HEK293T (cell line): ENCODE measurements around the gene UNKL.
A peak's percentile ranks its signal among the peaks of the same experiment; 100 is the strongest.

Experiments used
- CTCF ChIA-PET: fragments of 350-600 bp; formaldehyde crosslinking; extraction: SDS; loops from one replicate; lab custom pipeline; 2021; ENCODE audit warnings: antibody characterized with exemption, inconsistent platforms; lab: Yijun Ruan, JAX
- POLR2A ChIA-PET: fragments of 350-600 bp; formaldehyde crosslinking; extraction: SDS; loops from one replicate; lab custom pipeline; 2020; ENCODE audit warnings: antibody characterized with exemption, inconsistent platforms; lab: Yijun Ruan, JAX
- DNase-seq: peaks from one replicate; pipeline ENCODE4 v3.0.0; 2012; ENCODE audit warnings: mixed read lengths; ENCODE audit errors: extremely low spot score
- ARNT ChIP-seq: fragments of 450-650 bp; IDR thresholded peaks from 2 replicates; pipeline ENCODE4 v1.6.1; 2017; ENCODE audit warnings: mild to moderate bottlenecking
- BHLHE40 ChIP-seq: fragments of 450-650 bp; IDR thresholded peaks from 2 replicates; pipeline ENCODE4 v1.6.1; 2016; ENCODE audit warnings: mild to moderate bottlenecking, moderate library complexity, borderline replicate concordance
- CTBP1 ChIP-seq: fragments of 450-650 bp; IDR thresholded peaks from 2 replicates; pipeline ENCODE4 v1.6.1; 2016; ENCODE audit warnings: borderline replicate concordance
- ELF4 ChIP-seq: fragments of 450-650 bp; IDR thresholded peaks from 2 replicates; pipeline ENCODE4 v1.6.1; 2017; ENCODE audit warnings: antibody characterized with exemption
- FOXA1 ChIP-seq: fragments of 450-650 bp; IDR thresholded peaks from 2 replicates; pipeline ENCODE4 v1.6.1; 2016; ENCODE audit warnings: mild to moderate bottlenecking
- FOXK2 ChIP-seq: fragments of 450-650 bp; IDR thresholded peaks from 2 replicates; pipeline ENCODE4 v1.6.1; 2016; ENCODE audit warnings: mild to moderate bottlenecking
- FOXM1 ChIP-seq: fragments of 450-650 bp; IDR thresholded peaks from 2 replicates; pipeline ENCODE4 v1.6.1; 2017; ENCODE audit warnings: mild to moderate bottlenecking, borderline replicate concordance
- HDGF ChIP-seq: fragments of 450-650 bp; IDR thresholded peaks from 2 replicates; pipeline ENCODE4 v1.6.1; 2017; ENCODE audit warnings: antibody characterized with exemption, borderline replicate concordance
- L3MBTL2 ChIP-seq: fragments of 450-650 bp; conservative IDR thresholded peaks from 2 replicates; pipeline ENCODE4 v1.6.1; 2016; ENCODE audit warnings: mild to moderate bottlenecking
- LEF1 ChIP-seq: fragments of 450-650 bp; IDR thresholded peaks from 2 replicates; pipeline ENCODE4 v1.6.1; 2017; ENCODE audit warnings: mild to moderate bottlenecking, borderline replicate concordance
- NFRKB ChIP-seq: fragments of 450-650 bp; IDR thresholded peaks from 2 replicates; pipeline ENCODE4 v1.6.1; 2016; ENCODE audit warnings: mild to moderate bottlenecking, moderate library complexity
- SP1 ChIP-seq: fragments of 450-650 bp; IDR thresholded peaks from 2 replicates; pipeline ENCODE4 v1.6.1; 2017
- SUZ12 ChIP-seq: fragments of 450-650 bp; IDR thresholded peaks from 2 replicates; pipeline ENCODE4 v1.6.1; 2016; ENCODE audit warnings: mild to moderate bottlenecking
- TARDBP ChIP-seq: fragments of 450-650 bp; IDR thresholded peaks from 2 replicates; pipeline ENCODE4 v1.6.1; 2016
- ZNF384 ChIP-seq: fragments of 450-650 bp; IDR thresholded peaks from 2 replicates; pipeline ENCODE4 v1.6.1; 2016
- TF ChIP-seq, protein P1 (sequence below): fragments of 450-650 bp; IDR thresholded peaks from 2 replicates; pipeline ENCODE4 v1.6.1; 2016

UNKL gene

DNA sequence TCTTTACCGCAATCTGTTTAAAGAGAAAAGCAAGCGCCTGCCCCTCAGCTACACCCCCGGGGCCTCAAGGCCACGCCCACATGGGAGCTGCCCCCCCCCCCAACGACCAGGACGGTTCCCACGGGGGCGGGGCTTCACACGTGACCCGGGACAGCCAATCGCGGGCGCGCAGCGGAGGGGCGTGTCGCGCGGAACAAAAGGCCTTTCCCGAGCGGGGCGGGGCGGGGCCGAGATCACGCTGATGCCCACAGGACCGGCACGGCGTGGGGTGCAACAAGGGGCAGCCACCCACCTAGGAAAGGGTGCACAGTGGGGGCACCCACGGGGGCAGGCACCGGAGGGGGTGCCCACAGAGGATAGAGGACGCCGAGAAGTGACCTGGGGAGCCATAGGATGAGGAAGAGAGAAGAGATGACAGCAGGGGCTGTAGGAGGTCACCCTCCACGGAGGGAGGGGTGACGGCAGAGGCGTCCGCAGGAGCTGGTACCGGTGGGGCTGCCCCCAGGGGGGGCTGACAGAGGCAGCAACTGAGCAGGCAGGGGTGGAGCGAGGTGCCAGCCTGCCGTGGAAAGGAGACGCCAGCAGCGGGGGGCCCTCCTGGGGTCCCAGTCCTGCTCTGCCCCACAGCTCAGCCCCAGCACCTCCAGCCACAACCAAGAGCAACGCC lies 6.2 kb downstream of the UNKL start:
- POLR2A ChIA-PET: interaction anchor here (0.6 to 0.9 kb wide), 2 partner anchors 12 kb away, joined by 4 read pairs; partner anchors contain the start of gene UQCC4
- peak; percentile 93 for DNase-seq

DNA sequence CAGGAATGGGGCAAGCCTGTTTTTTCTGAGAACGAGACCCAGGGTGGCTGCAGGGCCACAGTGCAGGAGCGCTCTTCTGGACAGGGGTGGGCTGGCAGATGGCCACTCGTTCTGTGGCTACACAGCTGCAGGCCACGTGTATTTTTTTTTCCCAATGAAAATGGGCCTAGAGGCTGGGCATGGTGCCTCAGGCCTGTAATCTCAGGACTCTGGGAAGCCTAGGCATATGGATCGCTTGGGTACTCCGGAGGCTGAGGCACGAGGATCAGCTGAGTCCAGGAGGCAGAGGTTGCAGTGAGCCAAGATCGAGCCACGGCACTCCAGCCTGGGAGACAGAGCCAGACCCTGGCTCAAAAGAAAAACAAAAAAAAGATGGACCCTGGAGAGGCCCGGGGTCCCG lies 6.8 kb downstream of the UNKL start:
- POLR2A ChIA-PET: interaction anchor here (0.6 kb wide), 1 partner anchor 11 kb away, joined by 4 read pairs; no protein-coding TSS in a partner anchor
- TF ChIP-seq TARDBP (no peak), FOXK2 (no peak), LEF1 (no peak), SP1 (no peak), ZNF384 (no peak), CTBP1 (no peak), NFRKB (no peak), SUZ12 (no peak), FOXM1 (no peak), ELF4 (no peak), FOXA1 (no peak), BHLHE40 (no peak), HDGF (no peak), L3MBTL2 (no peak), ARNT (no peak)
- TF ChIP-seq, protein P1, sequence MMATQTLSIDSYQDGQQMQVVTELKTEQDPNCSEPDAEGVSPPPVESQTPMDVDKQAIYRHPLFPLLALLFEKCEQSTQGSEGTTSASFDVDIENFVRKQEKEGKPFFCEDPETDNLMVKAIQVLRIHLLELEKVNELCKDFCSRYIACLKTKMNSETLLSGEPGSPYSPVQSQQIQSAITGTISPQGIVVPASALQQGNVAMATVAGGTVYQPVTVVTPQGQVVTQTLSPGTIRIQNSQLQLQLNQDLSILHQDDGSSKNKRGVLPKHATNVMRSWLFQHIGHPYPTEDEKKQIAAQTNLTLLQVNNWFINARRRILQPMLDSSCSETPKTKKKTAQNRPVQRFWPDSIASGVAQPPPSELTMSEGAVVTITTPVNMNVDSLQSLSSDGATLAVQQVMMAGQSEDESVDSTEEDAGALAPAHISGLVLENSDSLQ: no peak
- CTCF ChIA-PET: interaction anchor here (0.7 to 1.1 kb wide), 2 partner anchors 47 to 58 kb away, joined by 3 to 5 read pairs; no protein-coding TSS in a partner anchor
- no peak for DNase-seq

More for the DNA sequence above, 6.2 kb downstream of the UNKL start:
- TF ChIP-seq TARDBP: no peak
- TF ChIP-seq, protein P1: no peak
- TF ChIP-seq ELF4: no peak
- no peak for TF ChIP-seq FOXA1
- TF ChIP-seq LEF1: no peak
- TF ChIP-seq FOXM1: peak; percentile 86
- CTCF ChIA-PET: interaction anchor here (0.7 to 1.1 kb wide), 2 partner anchors 48 to 58 kb away, joined by 3 to 5 read pairs; no protein-coding TSS in a partner anchor

DNA sequence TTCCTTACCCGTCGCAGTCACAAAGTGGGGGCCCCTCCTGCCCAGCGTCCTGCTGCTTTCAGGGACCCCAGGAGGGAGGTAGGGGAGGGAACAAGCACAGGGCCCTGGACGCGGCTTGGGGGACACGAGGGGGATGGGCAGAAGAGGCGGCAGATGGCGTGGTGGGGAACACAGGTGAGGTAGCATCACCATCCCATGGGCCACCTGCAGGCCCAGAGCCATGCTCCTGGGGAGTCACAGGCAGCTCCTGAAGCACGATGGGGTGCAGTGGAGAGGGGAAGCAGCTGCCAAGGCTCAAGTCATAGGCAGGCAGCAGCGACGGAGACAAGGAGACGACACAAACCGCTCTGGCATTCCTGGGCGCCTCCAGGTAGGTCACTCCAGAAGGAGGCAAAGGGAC lies 10.8 kb downstream of the UNKL start:
- CTCF ChIA-PET: no interaction called here
- no peak for DNase-seq
- TF ChIP-seq ARNT (no peak), HDGF (no peak), LEF1 (no peak), L3MBTL2 (no peak), NFRKB (no peak), FOXK2 (no peak), CTBP1 (no peak), SP1 (no peak)
- TF ChIP-seq, protein P1: no peak
- POLR2A ChIA-PET: no interaction called here

DNA sequence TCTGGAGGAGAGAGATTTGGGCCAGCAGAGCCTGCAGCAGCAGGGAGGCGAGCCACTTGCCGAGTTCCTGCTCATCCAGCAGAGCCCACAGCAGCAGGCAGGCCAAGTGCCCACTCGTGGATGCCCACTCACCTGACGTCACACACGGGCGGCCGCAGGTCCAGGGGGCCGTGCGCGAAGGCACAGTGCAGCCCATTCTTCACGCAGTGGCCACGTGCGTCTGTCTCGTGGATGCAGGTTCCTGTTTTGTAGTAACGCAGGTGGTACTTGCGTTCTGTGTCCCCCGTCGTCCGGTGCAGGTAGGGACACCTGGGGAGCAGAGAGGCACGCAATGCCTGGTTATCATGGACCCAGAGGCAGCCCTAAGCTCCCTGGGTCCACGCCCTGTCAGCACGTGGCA lies 11.5 kb downstream of the UNKL start:
- ChIA-PET CTCF (no interaction called here), POLR2A (no interaction called here)
- no peak for DNase-seq

DNA sequence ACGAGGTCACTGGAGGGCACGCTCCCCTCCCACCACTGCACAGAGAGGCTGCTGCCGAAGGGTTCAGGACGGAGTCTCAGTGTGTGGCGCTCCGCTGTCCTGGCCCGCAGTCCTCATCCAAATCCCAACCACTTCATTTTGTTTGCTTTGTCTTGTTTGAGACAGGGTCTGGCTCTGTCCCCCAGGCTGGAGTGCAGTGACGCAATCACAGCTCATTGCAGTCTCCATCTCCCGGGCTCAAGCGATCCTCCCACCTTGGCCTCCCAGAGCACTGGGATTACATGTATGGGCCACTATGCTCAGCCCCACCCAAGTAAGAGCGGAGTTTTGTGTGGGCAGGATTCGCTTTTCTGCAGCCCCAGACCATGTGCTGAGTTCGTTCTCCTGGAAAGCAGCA lies 12.7 kb downstream of the UNKL start:
- POLR2A ChIA-PET: no interaction called here
- CTCF ChIA-PET: no interaction called here
- DNase-seq: no peak
- TF ChIP-seq FOXA1 (no peak), ELF4 (no peak), FOXM1 (no peak), CTBP1 (no peak), ARNT (no peak), FOXK2 (no peak), L3MBTL2 (no peak), SP1 (no peak), HDGF (no peak), SUZ12 (no peak), ZNF384 (no peak), TARDBP (no peak), NFRKB (no peak), LEF1 (no peak), BHLHE40 (no peak)
- TF ChIP-seq, protein P1: no peak

More for the DNA sequence above, 11.5 kb downstream of the UNKL start:
- TF ChIP-seq FOXM1 (no peak), L3MBTL2 (no peak), HDGF (no peak), CTBP1 (no peak)
